Trophoblast cell (in vitro differentiated cells and primary cell): ENCODE results near the gene DNMT3L.

Source experiments
- DNase-seq, 2 donors: peaks; one replicate each; pipeline ENCODE4 v3.0.0-alpha.2; 2016
- H2AFZ ChIP-seq: 2 replicates; pipeline ENCODE4 v1.6.1; 2013; ENCODE audit warnings: low read length, moderate library complexity, mild to moderate bottlenecking; ENCODE audit not compliant: insufficient read depth, poor library complexity
- H2AK5ac ChIP-seq: 2 replicates; pipeline ENCODE4 v1.6.1; 2013; ENCODE audit warnings: mild to moderate bottlenecking, low read length
- H2BK120ac ChIP-seq: 2 replicates; pipeline ENCODE4 v1.6.1; 2013; ENCODE audit warnings: low read length, mild to moderate bottlenecking, moderate library complexity; ENCODE audit not compliant: insufficient read depth, poor library complexity
- H2BK12ac ChIP-seq: 2 replicates; pipeline ENCODE4 v1.6.1; 2013; ENCODE audit warnings: mild to moderate bottlenecking, low read length, moderate library complexity
- H2BK5ac ChIP-seq: 2 replicates; pipeline ENCODE4 v1.6.1; 2013; ENCODE audit warnings: low read length, low read depth, moderate library complexity, mild to moderate bottlenecking; ENCODE audit not compliant: poor library complexity
- H3K14ac ChIP-seq: 2 replicates; pipeline ENCODE4 v1.6.1; 2013; ENCODE audit warnings: mild to moderate bottlenecking, low read length
- H3K18ac ChIP-seq: 2 replicates; pipeline ENCODE4 v1.6.1; 2013; ENCODE audit warnings: mild to moderate bottlenecking, low read length
- H3K23ac ChIP-seq: 2 replicates; pipeline ENCODE4 v1.6.1; 2013; ENCODE audit warnings: low read length
- H3K27ac ChIP-seq: 2 replicates; pipeline ENCODE4 v1.5.1; 2013; ENCODE audit warnings: low read depth, mild to moderate bottlenecking, inconsistent platforms, low read length, moderate library complexity
- H3K27me3 ChIP-seq: 2 replicates; pipeline ENCODE4 v1.6.1; 2013; ENCODE audit warnings: inconsistent platforms, mild to moderate bottlenecking, low read length, moderate library complexity; ENCODE audit not compliant: insufficient read depth
- H3K36me3 ChIP-seq, 2 experiments: 1 replicate in 1 of 2; 2 replicates in 1 of 2; pipeline ENCODE4 v1.6.1; 2013; ENCODE audit warnings: low read length in 2 of 2, mild to moderate bottlenecking in 2 of 2, moderate library complexity in 1 of 2; ENCODE audit not compliant: insufficient read depth in 2 of 2, control insufficient read depth in 1 of 2
- H3K4ac ChIP-seq: 2 replicates; pipeline ENCODE4 v1.6.1; 2013; ENCODE audit warnings: low read depth, mild to moderate bottlenecking, low read length, moderate library complexity
- H3K4me1 ChIP-seq, 2 experiments: 1 replicate in 1 of 2; 2 replicates in 1 of 2; pipeline ENCODE4 v1.6.1; 2013; ENCODE audit warnings: low read length in 2 of 2, mild to moderate bottlenecking in 2 of 2, moderate library complexity in 1 of 2; ENCODE audit not compliant: insufficient read depth in 2 of 2, control insufficient read depth in 1 of 2
- H3K4me2 ChIP-seq: 2 replicates; pipeline ENCODE4 v1.6.1; 2013; ENCODE audit warnings: inconsistent platforms, mild to moderate bottlenecking, low read length, moderate library complexity
- H3K4me3 ChIP-seq: 2 replicates; pipeline ENCODE4 v1.5.1; 2013; ENCODE audit warnings: mild to moderate bottlenecking, low read depth, low read length, inconsistent platforms
- H3K79me1 ChIP-seq: one replicate; pipeline ENCODE4 v1.6.1; 2013; ENCODE audit warnings: low read length
- H3K79me2 ChIP-seq: 2 replicates; pipeline ENCODE4 v1.6.1; 2013; ENCODE audit warnings: low read length, mild to moderate bottlenecking; ENCODE audit not compliant: control insufficient read depth, insufficient read depth, poor library complexity
- H3K9ac ChIP-seq: 2 replicates; pipeline ENCODE4 v1.6.1; 2013; ENCODE audit warnings: mild to moderate bottlenecking, low read length
- H3K9me3 ChIP-seq: 2 replicates; pipeline ENCODE4 v1.6.1; 2013; ENCODE audit warnings: low read depth, mild to moderate bottlenecking, control low read depth, inconsistent platforms, low read length; ENCODE audit not compliant: insufficient read depth
- H4K12ac ChIP-seq: 2 replicates; pipeline ENCODE4 v1.6.1; 2013; ENCODE audit warnings: low read depth, mild to moderate bottlenecking, low read length, moderate library complexity
- H4K8ac ChIP-seq: 2 replicates; pipeline ENCODE4 v1.6.1; 2013; ENCODE audit warnings: low read depth, mild to moderate bottlenecking, low read length, moderate library complexity
- H4K91ac ChIP-seq: one replicate; pipeline ENCODE4 v1.6.1; 2013; ENCODE audit warnings: low read depth, mild to moderate bottlenecking, low read length, moderate library complexity
- WGBS: extraction: QIAGEN DNeasy Blood & Tissue Kit; methylation state at CpG from one replicate; pipeline ENCODE4 v1.1.7; 2013; ENCODE audit warnings: missing lambda C conversion rate; ENCODE audit not compliant: insufficient read length, insufficient coverage; ENCODE audit errors: extremely low coverage; 5-methylcytosine and 5-hydroxymethylcytosine counted together

DNMT3L gene

DNA sequence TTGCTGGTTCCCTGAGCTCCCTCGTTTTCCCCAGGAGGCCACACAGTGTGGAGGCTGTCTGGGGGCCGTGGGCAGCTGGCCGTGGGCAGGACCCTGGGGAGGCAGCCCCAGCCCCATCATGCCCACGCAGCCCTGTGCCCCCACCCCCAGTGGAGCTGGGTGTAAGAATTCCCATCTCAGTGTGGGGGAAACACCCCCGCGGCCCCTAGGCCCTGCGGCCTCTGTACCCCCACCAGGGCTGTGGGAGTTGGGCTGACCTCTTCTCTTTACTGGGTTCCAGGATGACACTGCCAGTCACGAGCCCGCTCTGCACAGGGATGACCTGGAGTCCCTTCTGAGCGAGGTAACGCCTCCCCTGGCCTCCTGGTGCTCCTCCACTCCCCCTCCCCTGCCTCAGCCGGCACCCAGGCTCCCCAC is 34.4 kb upstream of the DNMT3L start:
- DNase-seq = no peak
- Histone ChIP-seq H4K8ac (no peak overlapping the region), H3K9ac (no peak overlapping the region), H3K4me1 (peaks cover 8% of the 10 kb centered on the region in 2 experiments), H2AFZ (no peak overlapping the region), H2AK5ac (no peak overlapping the region), H3K9me3 (no peaks in the 10 kb centered on the region), H3K36me3 (no peaks in the 10 kb centered on the region), H3K27me3 (no peaks in the 10 kb centered on the region), H3K4me3 (no peak overlapping the region), H3K27ac (no peak overlapping the region), H3K4me2 (no peak overlapping the region), H3K79me1 (peaks cover 14% of the 10 kb centered on the region), H2BK12ac (no peak overlapping the region), H4K12ac (no peak overlapping the region), H3K18ac (no peak overlapping the region), H3K4ac (no peak overlapping the region), H4K91ac (no peak overlapping the region), H2BK120ac (no peak overlapping the region), H2BK5ac (no peak overlapping the region), H3K23ac (no peak overlapping the region), H3K14ac (no peak overlapping the region), H3K79me2 (peaks cover 12% of the 10 kb centered on the region)
- WGBS = no CpG with 5 or more reads among the region's 12 CpGs

DNA sequence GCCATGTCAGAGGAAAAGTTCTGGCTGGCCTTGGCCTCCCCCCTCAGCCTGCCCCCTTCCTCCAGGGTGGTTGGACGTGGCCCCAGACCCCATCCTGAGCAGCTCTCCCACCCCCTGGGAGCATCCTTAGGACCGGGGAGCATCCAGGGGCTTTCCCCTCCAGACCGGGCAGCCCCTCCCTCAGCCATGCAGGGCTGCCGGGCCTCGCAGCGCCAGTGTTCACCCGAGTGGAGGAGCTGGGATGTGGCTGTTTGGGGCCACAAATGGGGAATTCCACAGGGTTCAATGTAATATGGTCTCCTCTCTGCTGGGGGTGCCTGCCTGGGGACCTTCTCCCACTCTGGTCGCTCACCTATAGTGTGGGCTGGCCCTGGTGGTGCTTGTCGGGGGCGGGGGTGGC is 33.9 kb upstream of the DNMT3L start:
- H4K91ac ChIP-seq = no peak overlapping the region
- no CpG with 5 or more reads among the region's 10 CpGs for WGBS
- H2AK5ac ChIP-seq = no peak overlapping the region
- no peak overlapping the region for H3K4me3 ChIP-seq
- DNase-seq = no peak
- H3K27me3 ChIP-seq = no peaks in the 10 kb centered on the region
- no peak overlapping the region for H2BK5ac ChIP-seq
- H3K4me1 ChIP-seq = peaks cover 3 to 4% of the 10 kb centered on the region in 2 experiments
- no peak overlapping the region for H4K8ac ChIP-seq
- H3K14ac ChIP-seq = no peak overlapping the region
- H2BK12ac ChIP-seq = no peak overlapping the region
- no peak overlapping the region for H3K23ac ChIP-seq
- no peak overlapping the region for H3K27ac ChIP-seq
- no peaks in the 10 kb centered on the region for H3K36me3 ChIP-seq
- H3K79me2 ChIP-seq = peaks cover 8% of the 10 kb centered on the region
- peaks cover 12% of the 10 kb centered on the region for H3K79me1 ChIP-seq
- no peak overlapping the region for H3K4me2 ChIP-seq
- no peak overlapping the region for H2AFZ ChIP-seq
- H3K4ac ChIP-seq = no peak overlapping the region
- no peak overlapping the region for H3K9ac ChIP-seq
- H3K9me3 ChIP-seq = no peaks in the 10 kb centered on the region
- H2BK120ac ChIP-seq = no peak overlapping the region
- H4K12ac ChIP-seq = no peak overlapping the region
- no peak overlapping the region for H3K18ac ChIP-seq

DNA sequence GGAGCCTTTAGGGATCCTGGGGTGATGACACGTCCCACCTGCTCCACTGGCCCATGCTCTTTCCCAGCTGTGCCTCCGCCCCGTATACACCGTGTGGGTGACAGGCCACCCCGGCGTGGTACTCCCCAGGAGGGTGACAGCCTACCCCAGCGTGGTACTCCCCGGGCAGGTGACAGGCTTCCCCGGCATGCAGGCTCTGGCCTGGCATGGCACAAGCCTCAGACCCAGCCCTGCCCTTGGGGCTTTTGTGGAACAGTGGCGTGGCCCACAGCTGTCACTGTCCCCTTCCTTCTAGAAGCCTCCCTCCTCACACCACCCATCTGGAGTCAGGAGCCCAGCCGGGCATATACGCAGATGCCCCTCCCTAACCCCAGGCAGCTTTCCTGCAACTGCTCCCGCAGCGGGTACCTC is 33.5 kb upstream of the DNMT3L start:
- WGBS = no CpG with 5 or more reads among the region's 14 CpGs
- no peak overlapping the region for H3K4me3 ChIP-seq

DNA sequence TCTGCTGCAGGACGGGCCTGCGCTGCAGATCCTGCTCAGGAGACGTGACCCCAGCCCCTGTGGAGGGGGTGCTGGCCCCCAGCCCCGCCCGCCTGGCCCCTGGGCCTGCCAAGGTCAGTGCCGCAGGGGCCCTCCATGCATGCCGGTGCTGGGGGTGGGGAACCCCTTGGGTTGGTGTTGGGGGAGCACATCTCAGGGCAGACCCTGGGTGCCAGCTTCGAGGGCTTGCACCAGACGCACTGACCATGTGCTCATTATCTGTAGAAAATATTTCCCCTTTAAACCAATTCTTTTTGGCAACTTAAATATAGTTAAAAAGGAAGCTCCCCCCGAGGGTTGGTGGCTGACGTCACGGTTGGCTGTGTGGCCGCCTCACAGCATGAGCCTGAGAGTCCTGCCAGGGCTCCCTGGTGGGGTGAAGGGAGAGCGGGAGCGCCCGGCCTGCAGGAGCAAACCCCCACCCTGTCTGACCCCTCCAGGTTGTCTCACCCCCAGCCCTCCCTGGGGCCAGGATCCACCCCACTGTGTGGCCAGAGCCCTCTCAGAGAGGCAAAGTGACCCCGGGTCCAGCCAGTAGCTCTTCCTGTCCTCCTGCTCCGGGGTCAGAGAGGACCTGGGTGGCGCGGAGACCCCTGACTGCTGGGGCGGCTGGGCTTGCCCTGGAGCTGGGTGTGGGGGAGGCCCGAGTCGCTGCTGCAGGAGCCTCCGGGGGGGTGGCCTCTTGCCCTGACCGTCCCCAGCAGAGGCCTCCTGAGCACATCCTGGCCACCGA is 32.9 kb upstream of the DNMT3L start:
- Histone ChIP-seq H3K9ac (no peak overlapping the region), H3K27me3 (no peaks in the 10 kb centered on the region), H3K36me3 (no peaks in the 10 kb centered on the region), H3K4me1 (peaks cover 2% of the 10 kb centered on the region in 2 experiments), H3K9me3 (no peaks in the 10 kb centered on the region), H4K8ac (no peak overlapping the region), H3K27ac (no peak overlapping the region), H3K4ac (no peak overlapping the region), H2BK120ac (no peak overlapping the region), H3K14ac (no peak overlapping the region), H2AFZ (no peak overlapping the region), H3K79me1 (peaks cover 3% of the 10 kb centered on the region), H2BK5ac (no peak overlapping the region), H4K91ac (no peak overlapping the region), H3K4me2 (no peak overlapping the region), H3K4me3 (no peak overlapping the region), H2AK5ac (no peak overlapping the region), H2BK12ac (no peak overlapping the region), H4K12ac (no peak overlapping the region), H3K18ac (no peak overlapping the region), H3K79me2 (peaks cover under 1% of the 10 kb centered on the region), H3K23ac (no peak overlapping the region)
- WGBS = no CpG with 5 or more reads among the region's 26 CpGs
- DNase-seq = no peak

More for the DNA sequence above, 33.5 kb upstream of the DNMT3L start:
- no peak overlapping the region for H3K4me2 ChIP-seq
- no peak overlapping the region for H4K12ac ChIP-seq
- H3K9ac ChIP-seq = no peak overlapping the region
- H3K14ac ChIP-seq = no peak overlapping the region
- no peak overlapping the region for H4K8ac ChIP-seq
- peaks cover 7% of the 10 kb centered on the region for H3K79me1 ChIP-seq
- H3K9me3 ChIP-seq = no peaks in the 10 kb centered on the region
- H3K4me1 ChIP-seq = peaks cover 2% of the 10 kb centered on the region in 2 experiments
- no peaks in the 10 kb centered on the region for H3K36me3 ChIP-seq
- H3K18ac ChIP-seq = no peak overlapping the region
- H4K91ac ChIP-seq = no peak overlapping the region
- H3K23ac ChIP-seq = no peak overlapping the region
- H3K27ac ChIP-seq = no peak overlapping the region
- H2BK12ac ChIP-seq = no peak overlapping the region
- DNase-seq = peak; percentile 58 to 69
- no peak overlapping the region for H2BK120ac ChIP-seq
- H2AK5ac ChIP-seq = no peak overlapping the region
- H3K27me3 ChIP-seq = no peaks in the 10 kb centered on the region
- no peak overlapping the region for H2BK5ac ChIP-seq
- no peak overlapping the region for H3K4ac ChIP-seq
- no peak overlapping the region for H2AFZ ChIP-seq
- peaks cover 4% of the 10 kb centered on the region for H3K79me2 ChIP-seq
